ENCODE data around the gene NCAM1.

- TF ChIP-seq CTCF (IDR thresholded peaks at IDR 0.05; ENCODE audit: low read length) (no peak), EZH2 (optimal IDR thresholded peaks at IDR 0.05; ENCODE audit: low read depth, low read length) (no peak)
These were observed 307.9 kb downstream of the NCAM1 start for GRCh38 chr11:113269096-113269495.
